Endometrial microvascular endothelial cells (primary cell): ENCODE measurements around the gene PLSCR2. TPM values are rescaled to one million over a fixed set of nuclear protein-coding genes. Genes with fewer than 3 reads are reported as not detected.
"Not testable (repeated sequence)": the region's sequence is repeated elsewhere in the genome, so short reads cannot be mapped to it uniquely, and the experiment has no call there.

Experiments used
- in situ Hi-C: cut with HindIII; loops from 2 replicates; pipeline ENCODE4 v1.10.0; 2017; ENCODE audit warnings: low sequenced_read_pairs, low pct_unique_long_range_greater_than_20kb; ENCODE audit errors: inconsistent ontology term
- total RNA-seq: library from RNA; depleted of rRNA; stranded (reverse); fragments of >200 nt; gene quantifications from one replicate; pipeline ENCODE4 v1.2.3, GENCODE V29; 2015; ENCODE audit errors: inconsistent ontology term

Gene PLSCR2
- total RNA-seq, 1 donor from 2014 or later: not detected

GRCh38 chr3:146440310-146440709, 29.1 kb downstream of the PLSCR2 start:
- in situ Hi-C loops: not testable (repeated sequence)

GRCh38 chr3:146432066-146432465, 37.3 kb downstream of the PLSCR2 start:
- in situ Hi-C loops: no loop called here

DNA sequence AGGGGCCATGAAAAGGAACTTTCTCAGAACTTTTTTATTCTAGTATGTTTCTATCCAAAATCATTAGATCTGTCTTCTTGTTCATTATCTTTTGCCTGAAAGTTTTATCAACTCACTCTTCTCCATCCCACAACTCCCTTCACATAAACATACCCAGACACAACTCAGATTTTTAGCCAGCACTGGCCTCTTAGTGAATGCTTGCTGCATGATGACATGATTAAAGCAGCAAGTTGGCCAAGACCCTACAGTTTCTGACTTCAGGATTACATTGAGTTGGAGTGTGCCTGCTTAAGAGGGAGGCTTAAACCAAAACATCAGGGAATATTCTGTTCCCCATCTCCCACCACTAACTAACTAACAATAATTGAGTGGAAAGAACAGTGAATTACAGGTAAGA, 38.1 kb downstream of the PLSCR2 start:
- in situ Hi-C loops: no loop called here

DNA sequence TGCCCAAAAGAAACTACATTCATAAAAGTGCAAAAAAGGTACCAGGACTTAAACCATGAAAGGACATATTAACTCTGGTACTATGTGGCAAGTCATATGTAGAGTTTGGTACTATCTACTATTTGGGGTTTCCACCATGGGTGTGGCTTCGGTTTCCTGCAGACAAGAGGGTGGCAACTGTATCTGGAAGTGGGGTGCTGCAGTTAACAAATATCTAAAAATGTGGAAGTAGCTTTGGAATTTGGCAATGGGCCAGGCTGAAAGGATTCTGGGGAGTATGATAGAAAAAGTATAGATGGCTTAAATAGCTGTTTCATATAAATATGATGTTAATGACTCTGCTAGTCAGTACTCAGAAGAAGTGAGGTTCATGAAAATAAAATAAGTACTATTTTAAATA, 44.0 kb downstream of the PLSCR2 start:
- in situ Hi-C loops: no loop called here

DNA sequence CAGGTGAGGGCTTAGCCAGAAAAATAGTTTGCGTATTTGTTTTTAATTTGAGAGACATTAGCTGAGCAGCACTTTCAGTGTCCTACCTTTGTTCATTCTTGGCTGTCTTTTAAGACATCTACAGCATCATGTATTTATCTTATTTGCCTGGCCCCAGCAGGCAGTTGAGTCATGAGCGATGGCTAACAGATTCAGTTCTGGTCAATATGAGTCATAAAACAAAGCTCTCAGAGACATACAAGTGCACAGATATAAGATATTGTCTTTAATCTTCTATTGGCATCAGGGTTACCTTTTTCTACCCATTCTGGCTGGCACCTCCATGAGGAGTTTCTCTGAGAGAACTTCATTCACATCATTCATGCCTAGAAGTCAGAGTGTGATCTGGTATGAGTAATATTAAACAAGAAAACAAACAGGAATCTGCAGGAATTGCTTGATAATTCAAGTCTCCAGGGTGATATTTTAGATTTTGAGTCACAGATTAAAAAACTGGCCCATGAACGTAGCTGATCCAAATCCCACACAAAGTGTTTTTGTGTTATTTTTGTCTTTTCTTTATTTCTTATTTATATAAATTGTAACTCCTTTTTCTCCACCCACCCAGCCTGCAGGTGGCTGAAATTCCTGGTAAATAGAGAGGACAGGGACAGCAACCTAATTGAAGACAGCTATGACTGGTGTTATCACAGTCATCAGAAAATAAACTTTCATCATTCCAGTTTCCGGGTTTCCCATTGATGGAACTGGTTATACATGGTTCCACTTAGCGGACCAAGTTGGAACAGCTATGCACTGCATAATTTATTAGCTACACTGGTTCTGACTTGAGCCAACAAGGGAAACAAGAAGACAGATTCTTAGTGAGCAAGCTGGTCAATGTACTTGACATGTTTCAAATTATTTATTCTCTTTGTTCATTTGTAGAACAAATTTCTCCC, 47.3 kb downstream of the PLSCR2 start:
- in situ Hi-C loops: no loop called here

GRCh38 chr3:146416366-146416765, 53.0 kb downstream of the PLSCR2 start:
- in situ Hi-C loops: no loop called here

GRCh38 chr3:146414010-146414409, 55.4 kb downstream of the PLSCR2 start:
- in situ Hi-C loops: no loop called here

GRCh38 chr3:146412711-146413110, 56.6 kb downstream of the PLSCR2 start:
- in situ Hi-C loops: not testable (repeated sequence)

- in situ Hi-C loops: no loop called here
Observed at GRCh38 chr3:146407956-146408355, 61.4 kb downstream of the PLSCR2 start.

GRCh38 chr3:146404436-146404835, 64.9 kb downstream of the PLSCR2 start:
- in situ Hi-C loops: no loop called here

DNA sequence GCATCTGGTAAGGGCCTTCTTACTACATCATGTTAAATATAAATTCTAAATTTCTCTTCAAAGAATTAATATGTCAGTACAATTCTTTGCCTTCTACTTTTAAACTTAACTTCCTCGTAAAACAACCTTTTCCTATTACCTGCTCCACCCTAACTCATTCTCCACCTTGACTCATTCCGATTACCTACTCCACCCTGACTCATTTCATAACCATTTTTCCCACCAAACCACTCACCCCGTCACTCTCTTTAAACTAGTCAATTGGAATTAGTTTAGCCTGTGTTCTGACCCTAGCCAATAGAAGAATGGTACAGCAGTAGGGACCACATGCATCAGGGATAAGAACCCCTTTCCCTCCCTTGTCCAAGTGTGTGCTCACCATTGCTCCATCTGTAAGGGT, 65.6 kb downstream of the PLSCR2 start:
- in situ Hi-C loops: no loop called here

DNA sequence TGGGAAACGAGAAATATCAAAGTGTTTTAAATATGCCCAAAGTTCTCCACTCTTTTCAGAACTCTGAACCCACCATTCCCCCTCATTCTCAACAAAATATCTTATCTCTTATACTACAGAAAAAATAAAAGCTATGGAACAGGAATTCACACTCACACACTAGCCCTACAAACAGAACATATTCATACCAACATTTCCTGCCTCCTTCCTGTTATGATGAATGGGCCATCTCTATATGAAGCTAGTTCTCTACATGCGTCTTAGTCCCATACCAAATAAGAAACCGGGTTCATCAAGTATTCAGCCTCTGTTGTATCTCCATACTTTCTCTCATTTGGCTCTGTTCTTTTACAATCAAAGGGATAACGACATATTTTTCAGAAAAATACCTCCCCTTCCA, 72.6 kb downstream of the PLSCR2 start:
- in situ Hi-C loops: no loop called here

GRCh38 chr3:146395164-146395563, 74.2 kb downstream of the PLSCR2 start:
- in situ Hi-C loops: no loop called here

- in situ Hi-C loops: no loop called here
Observed at GRCh38 chr3:146390957-146391356, 78.4 kb downstream of the PLSCR2 start.

DNA sequence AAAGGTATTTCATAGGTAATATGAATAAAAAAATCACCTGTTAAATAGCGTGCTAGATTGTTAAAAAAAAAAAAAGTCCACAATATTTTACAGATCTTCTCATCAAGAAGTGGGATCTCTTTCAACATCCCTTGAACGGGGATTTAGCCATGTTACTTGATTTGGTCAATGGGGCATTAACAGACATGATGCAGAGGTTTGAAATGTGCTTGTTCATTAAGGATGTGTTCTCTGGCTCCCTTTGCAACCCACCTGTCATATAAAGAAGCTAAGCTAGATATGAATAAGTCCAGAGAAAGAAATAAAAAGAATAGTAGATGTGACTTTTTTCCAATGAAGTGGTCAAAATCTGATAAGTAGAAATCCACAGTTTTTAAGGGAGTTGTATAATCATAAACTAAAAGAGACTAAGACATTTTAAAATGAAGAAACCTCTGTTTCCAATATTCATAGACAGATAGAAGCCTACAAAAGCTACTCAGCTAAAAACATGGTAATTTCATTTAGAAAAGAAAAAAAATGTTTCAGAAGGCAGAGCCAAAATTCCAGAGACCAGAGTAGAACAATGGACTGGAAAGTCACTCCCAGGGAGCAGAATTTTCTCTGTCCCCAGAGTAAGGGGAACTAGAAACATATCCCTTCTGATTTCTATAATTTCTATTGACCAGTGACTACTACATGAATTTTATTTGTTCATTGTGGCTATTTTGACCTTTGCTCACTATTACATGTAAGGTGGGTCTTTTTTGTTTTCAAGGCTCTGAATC, 79.2 kb downstream of the PLSCR2 start:
- in situ Hi-C loops: no loop called here

GRCh38 chr3:146387566-146387965, 81.8 kb downstream of the PLSCR2 start:
- in situ Hi-C loops: no loop called here

DNA sequence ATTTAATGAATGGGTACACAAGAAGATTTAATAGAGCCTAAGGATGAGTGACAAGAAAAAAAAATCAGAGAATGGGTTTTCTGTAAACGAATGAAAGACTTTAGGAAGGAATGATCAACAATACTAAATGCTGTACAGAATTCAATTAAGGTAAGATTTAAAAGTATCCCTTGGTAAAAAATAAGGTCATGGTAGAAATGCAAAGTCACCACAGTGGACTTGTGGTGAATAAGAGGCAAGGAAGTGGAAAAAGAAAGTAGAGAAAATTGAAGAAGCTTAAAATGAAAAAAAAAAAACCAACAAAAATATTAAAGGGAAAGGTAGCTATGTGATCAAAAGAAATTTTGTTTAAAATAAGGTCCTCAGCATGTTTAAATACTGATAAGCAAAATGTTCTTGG, 82.4 kb downstream of the PLSCR2 start:
- in situ Hi-C loops: no loop called here

DNA sequence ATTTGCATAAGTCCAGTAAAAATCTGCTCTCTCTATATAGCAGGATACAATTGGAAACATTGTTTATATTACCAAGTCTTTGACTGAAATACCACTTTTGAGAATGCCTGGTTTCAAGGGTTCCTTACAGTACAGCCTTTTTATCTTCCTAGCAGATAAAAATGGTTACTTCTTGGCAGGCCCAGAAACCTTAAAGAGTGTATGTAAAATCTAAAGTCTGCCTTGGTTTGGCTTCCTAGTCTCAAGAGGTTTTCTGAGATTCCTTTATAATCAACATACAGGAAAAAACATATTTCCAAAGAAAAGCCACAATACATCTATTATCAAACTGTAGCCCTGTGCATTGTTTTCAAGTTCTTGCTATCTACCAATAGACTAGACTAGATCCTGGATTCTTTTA, 84.6 kb downstream of the PLSCR2 start:
- in situ Hi-C loops: no loop called here
